Activated CD4-positive, alpha-beta T cell treated with anti-CD3 and anti-CD28 coated beads, Interleukin-2, amount 10 ng/mL, durations not matched to agents 24 days and 14 days (primary cell): ENCODE data around the gene EPSTI1. TPM values are rescaled to one million over a fixed set of nuclear protein-coding genes. Genes with fewer than 3 reads are reported as not detected.
"Not testable (repeated sequence)": the region's sequence is repeated elsewhere in the genome, so short reads cannot be mapped to it uniquely, and the experiment has no call there.

Experiments
- DNase-seq: peaks from one replicate; pipeline ENCODE4 v3.0.0; 2022
- H3K27ac Mint-ChIP-seq: one replicate; pipeline ENCODE4 v1.8.0; 2022; ENCODE audit warnings: mild to moderate bottlenecking, mixed read lengths
- H3K27me3 Mint-ChIP-seq: one replicate; pipeline ENCODE4 v1.8.0; 2022; ENCODE audit warnings: mixed read lengths
- H3K36me3 Mint-ChIP-seq: one replicate; pipeline ENCODE4 v1.8.0; 2022; ENCODE audit warnings: low read depth, mild to moderate bottlenecking, mixed read lengths
- H3K4me1 Mint-ChIP-seq: one replicate; pipeline ENCODE4 v1.8.0; 2021; ENCODE audit warnings: mixed read lengths
- H3K4me3 Mint-ChIP-seq: one replicate; pipeline ENCODE4 v1.8.0; 2022; ENCODE audit warnings: mild to moderate bottlenecking, moderate library complexity, mixed read lengths
- H3K9me3 Mint-ChIP-seq: one replicate; pipeline ENCODE4 v1.8.0; 2021; ENCODE audit warnings: mixed read lengths
- intact Hi-C: fragments of 100-400 bp; cut with micrococcal nuclease; formaldehyde crosslinking; loops from one replicate; pipeline ENCODE4 v1.15.1; 2023
- total RNA-seq: library from RNA; stranded (reverse); gene quantifications from 2 replicates; pipeline ENCODE4 v1.2.3, GENCODE V29; 2022

The EPSTI1 gene
- total RNA-seq, 1 donor from 2014 or later, result 16.5 TPM

- Mint-ChIP-seq H3K27ac (no peak overlapping the region), H3K4me1 (peaks cover 1% of the 10 kb centered on the region), H3K4me3 (no peak overlapping the region), H3K36me3 (peaks cover 29% of the 10 kb centered on the region), H3K9me3 (no peaks in the 10 kb centered on the region), H3K27me3 (peaks cover 8% of the 10 kb centered on the region)
- intact Hi-C loops, result no loop called here
- peak; percentile 49 for DNase-seq
These were observed 108.1 kb downstream of the EPSTI1 start for GRCh38 chr13:42883771-42884467.

- Mint-ChIP-seq H3K9me3 (no peaks in the 10 kb centered on the region), H3K27me3 (peaks cover 10% of the 10 kb centered on the region), H3K4me1 (peaks cover 1% of the 10 kb centered on the region), H3K27ac (no peak overlapping the region), H3K36me3 (peaks cover 23% of the 10 kb centered on the region), H3K4me3 (no peak overlapping the region)
- intact Hi-C loops, result no loop called here
- DNase-seq, result peak; percentile 50
These were observed 108.9 kb downstream of the EPSTI1 start for GRCh38 chr13:42883142-42883541.

- H3K4me1 Mint-ChIP-seq, result peaks cover 12% of the 10 kb centered on the region
- intact Hi-C loops, result no loop called here
- H3K27ac Mint-ChIP-seq, result no peak overlapping the region
- DNase-seq, result no peak
- H3K9me3 Mint-ChIP-seq, result no peaks in the 10 kb centered on the region
- H3K27me3 Mint-ChIP-seq, result peaks cover 13% of the 10 kb centered on the region
- no peak overlapping the region for H3K4me3 Mint-ChIP-seq
- H3K36me3 Mint-ChIP-seq, result peaks cover 4% of the 10 kb centered on the region
These were observed 111.9 kb downstream of the EPSTI1 start for GRCh38 chr13:42880056-42880605.

- Mint-ChIP-seq H3K4me1 (peaks cover 12% of the 10 kb centered on the region), H3K36me3 (peaks cover 2% of the 10 kb centered on the region), H3K27ac (no peak overlapping the region), H3K9me3 (no peaks in the 10 kb centered on the region), H3K27me3 (peaks cover 18% of the 10 kb centered on the region), H3K4me3 (no peak overlapping the region)
- DNase-seq, result no peak
- intact Hi-C loops, result no loop called here
These were observed 113.3 kb downstream of the EPSTI1 start for GRCh38 chr13:42878721-42879120.

- peak overlapping the region; percentile 1 for H3K27ac Mint-ChIP-seq
- H3K27me3 Mint-ChIP-seq, result peaks cover 21% of the 10 kb centered on the region
- peaks cover 11% of the 10 kb centered on the region for H3K4me1 Mint-ChIP-seq
- peaks cover 2% of the 10 kb centered on the region for H3K36me3 Mint-ChIP-seq
- intact Hi-C loops, result no loop called here
- peak; percentile 13 for DNase-seq
- no peaks in the 10 kb centered on the region for H3K9me3 Mint-ChIP-seq
- H3K4me3 Mint-ChIP-seq, result no peak overlapping the region
These were observed 115.0 kb downstream of the EPSTI1 start for GRCh38 chr13:42876887-42877545.

GRCh38 chr13:42876270-42876714 lies 115.7 kb downstream of the EPSTI1 start:
- no peak for DNase-seq
- peaks cover 2% of the 10 kb centered on the region for H3K36me3 Mint-ChIP-seq
- peaks cover 24% of the 10 kb centered on the region for H3K27me3 Mint-ChIP-seq
- H3K9me3 Mint-ChIP-seq, result no peaks in the 10 kb centered on the region
- intact Hi-C loops, result no loop called here
- peak overlapping the region; percentile 1 for H3K27ac Mint-ChIP-seq
- H3K4me3 Mint-ChIP-seq, result no peak overlapping the region
- peaks cover 11% of the 10 kb centered on the region for H3K4me1 Mint-ChIP-seq

GRCh38 chr13:42875475-42876269 lies 116.4 kb downstream of the EPSTI1 start:
- no peaks in the 10 kb centered on the region for H3K9me3 Mint-ChIP-seq
- peaks cover 24% of the 10 kb centered on the region for H3K27me3 Mint-ChIP-seq
- no peak overlapping the region for H3K27ac Mint-ChIP-seq
- peak; percentile 53 for DNase-seq
- H3K4me1 Mint-ChIP-seq, result peaks cover 11% of the 10 kb centered on the region
- H3K36me3 Mint-ChIP-seq, result peaks cover 2% of the 10 kb centered on the region
- no peak overlapping the region for H3K4me3 Mint-ChIP-seq
- intact Hi-C loops, result no loop called here

GRCh38 chr13:42874221-42874620 lies 117.8 kb downstream of the EPSTI1 start:
- no peak for DNase-seq
- intact Hi-C loops, result no loop called here
- H3K9me3 Mint-ChIP-seq, result no peaks in the 10 kb centered on the region
- H3K36me3 Mint-ChIP-seq, result no peaks in the 10 kb centered on the region
- peaks cover 11% of the 10 kb centered on the region for H3K4me1 Mint-ChIP-seq
- peaks cover 16% of the 10 kb centered on the region for H3K27me3 Mint-ChIP-seq
- H3K4me3 Mint-ChIP-seq, result no peak overlapping the region
- H3K27ac Mint-ChIP-seq, result no peak overlapping the region

GRCh38 chr13:42873081-42873480 lies 119.0 kb downstream of the EPSTI1 start:
- Mint-ChIP-seq H3K27me3 (peaks cover 14% of the 10 kb centered on the region), H3K27ac (no peak overlapping the region), H3K4me1 (peaks cover 11% of the 10 kb centered on the region), H3K9me3 (no peaks in the 10 kb centered on the region), H3K36me3 (no peaks in the 10 kb centered on the region), H3K4me3 (no peak overlapping the region)
- intact Hi-C loops, result no loop called here
- DNase-seq, result no peak

GRCh38 chr13:42867232-42867631 lies 124.8 kb downstream of the EPSTI1 start:
- no peaks in the 10 kb centered on the region for H3K4me1 Mint-ChIP-seq
- H3K36me3 Mint-ChIP-seq, result no peaks in the 10 kb centered on the region
- H3K27me3 Mint-ChIP-seq, result peaks cover 8% of the 10 kb centered on the region
- no peak overlapping the region for H3K4me3 Mint-ChIP-seq
- no peak for DNase-seq
- no peak overlapping the region for H3K27ac Mint-ChIP-seq
- H3K9me3 Mint-ChIP-seq, result no peaks in the 10 kb centered on the region
- intact Hi-C loops, result no loop called here

- Mint-ChIP-seq H3K9me3 (no peaks in the 10 kb centered on the region), H3K27ac (no peak overlapping the region), H3K4me3 (no peak overlapping the region), H3K4me1 (no peaks in the 10 kb centered on the region), H3K27me3 (peaks cover 3% of the 10 kb centered on the region), H3K36me3 (no peaks in the 10 kb centered on the region)
- peak; percentile 49 for DNase-seq
- intact Hi-C loops, result no loop called here
These were observed 126.3 kb downstream of the EPSTI1 start for GRCh38 chr13:42865768-42866102.

GRCh38 chr13:42864952-42865767 lies 126.9 kb downstream of the EPSTI1 start:
- H3K27me3 Mint-ChIP-seq, result peaks cover 3% of the 10 kb centered on the region
- no peaks in the 10 kb centered on the region for H3K36me3 Mint-ChIP-seq
- no peaks in the 10 kb centered on the region for H3K4me1 Mint-ChIP-seq
- intact Hi-C loops, result no loop called here
- peak; percentile 43 for DNase-seq
- no peak overlapping the region for H3K4me3 Mint-ChIP-seq
- no peaks in the 10 kb centered on the region for H3K9me3 Mint-ChIP-seq
- H3K27ac Mint-ChIP-seq, result no peak overlapping the region

- peak; percentile 28 for DNase-seq
- H3K27ac Mint-ChIP-seq, intact Hi-C loops, H3K4me1 Mint-ChIP-seq, H3K9me3 Mint-ChIP-seq, H3K4me3 Mint-ChIP-seq, H3K36me3 Mint-ChIP-seq, H3K27me3 Mint-ChIP-seq: not testable (repeated sequence)
These were observed 129.7 kb downstream of the EPSTI1 start for GRCh38 chr13:42862370-42862769.
